Measurements from ENCODE around the gene DSCAML1. TPM values are rescaled to one million over a fixed set of nuclear protein-coding genes. Genes with fewer than 3 reads are reported as not detected.

DSCAML1 gene
- total RNA-seq, 1 donor from 2014 or later = 0.16 TPM

DNA sequence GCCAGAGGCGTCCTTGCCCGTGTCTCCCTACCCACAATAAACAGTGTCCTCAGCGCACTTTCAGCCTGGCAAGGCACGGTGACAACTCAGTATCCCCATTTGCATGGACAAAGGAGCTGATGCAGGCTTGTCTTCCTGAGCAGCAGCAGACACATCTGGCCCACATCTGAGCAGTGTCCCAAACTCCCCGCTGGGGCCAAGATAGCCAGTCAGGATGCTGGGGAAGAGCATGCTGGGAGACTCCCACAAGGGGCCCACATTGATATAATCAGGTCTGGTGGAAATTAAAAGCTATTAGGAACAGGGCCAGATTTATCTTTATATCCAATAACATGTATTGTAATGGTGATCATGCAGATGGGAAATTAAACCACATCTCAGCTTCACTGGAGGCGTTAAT, 24.7 kb downstream of the DSCAML1 start:
- Histone ChIP-seq H3K27ac (ENCODE audit: low read depth, low read length) (no peak overlapping the region), H3K79me2 (ENCODE audit: insufficient read depth, low read length) (no peaks in the 10 kb centered on the region), H3K9me3 (ENCODE audit: insufficient read depth, low read depth, low read length) (no peaks in the 10 kb centered on the region), H3K9ac (ENCODE audit: low read length) (no peak overlapping the region), H3K27me3 (ENCODE audit: insufficient read depth, low read length) (peaks cover 8% of the 10 kb centered on the region), H3K4me3 (ENCODE audit: insufficient read depth, low read depth, low read length) (no peak overlapping the region), H4K20me1 (ENCODE audit: insufficient read depth, low read length) (no peaks in the 10 kb centered on the region), H3K36me3 (ENCODE audit: insufficient read depth, low read length) (no peaks in the 10 kb centered on the region), H3K4me1 (ENCODE audit: insufficient read depth, low read length) (no peaks in the 10 kb centered on the region), H2AFZ (ENCODE audit: low read depth, low read length) (no peak overlapping the region), H3K4me2 (ENCODE audit: low read length) (no peak overlapping the region)
- FAIRE-seq = no peak
- TF ChIP-seq, protein P1, sequence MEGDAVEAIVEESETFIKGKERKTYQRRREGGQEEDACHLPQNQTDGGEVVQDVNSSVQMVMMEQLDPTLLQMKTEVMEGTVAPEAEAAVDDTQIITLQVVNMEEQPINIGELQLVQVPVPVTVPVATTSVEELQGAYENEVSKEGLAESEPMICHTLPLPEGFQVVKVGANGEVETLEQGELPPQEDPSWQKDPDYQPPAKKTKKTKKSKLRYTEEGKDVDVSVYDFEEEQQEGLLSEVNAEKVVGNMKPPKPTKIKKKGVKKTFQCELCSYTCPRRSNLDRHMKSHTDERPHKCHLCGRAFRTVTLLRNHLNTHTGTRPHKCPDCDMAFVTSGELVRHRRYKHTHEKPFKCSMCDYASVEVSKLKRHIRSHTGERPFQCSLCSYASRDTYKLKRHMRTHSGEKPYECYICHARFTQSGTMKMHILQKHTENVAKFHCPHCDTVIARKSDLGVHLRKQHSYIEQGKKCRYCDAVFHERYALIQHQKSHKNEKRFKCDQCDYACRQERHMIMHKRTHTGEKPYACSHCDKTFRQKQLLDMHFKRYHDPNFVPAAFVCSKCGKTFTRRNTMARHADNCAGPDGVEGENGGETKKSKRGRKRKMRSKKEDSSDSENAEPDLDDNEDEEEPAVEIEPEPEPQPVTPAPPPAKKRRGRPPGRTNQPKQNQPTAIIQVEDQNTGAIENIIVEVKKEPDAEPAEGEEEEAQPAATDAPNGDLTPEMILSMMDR (IDR thresholded peaks at IDR 0.05; ENCODE audit: insufficient read depth, low read depth, low read length) = no peak
- TF ChIP-seq EZH2 (IDR thresholded peaks at IDR 0.05; ENCODE audit: insufficient read depth, low read length) = no peak
- Mint-ChIP-seq H3K27me3 (ENCODE audit: low read depth, unreplicated experiment) (peaks cover 73% of the 10 kb centered on the region), H3K27ac (ENCODE audit: unreplicated experiment) (no peak overlapping the region), H3K4me3 (ENCODE audit: unreplicated experiment) (no peak overlapping the region), H3K4me1 (ENCODE audit: low read depth, unreplicated experiment) (no peaks in the 10 kb centered on the region), H3K36me3 (ENCODE audit: low read depth, unreplicated experiment) (no peaks in the 10 kb centered on the region), H3K9me3 (ENCODE audit: unreplicated experiment) (no peaks in the 10 kb centered on the region)
- no peak for DNase-seq (ENCODE audit: low read depth)

DNA sequence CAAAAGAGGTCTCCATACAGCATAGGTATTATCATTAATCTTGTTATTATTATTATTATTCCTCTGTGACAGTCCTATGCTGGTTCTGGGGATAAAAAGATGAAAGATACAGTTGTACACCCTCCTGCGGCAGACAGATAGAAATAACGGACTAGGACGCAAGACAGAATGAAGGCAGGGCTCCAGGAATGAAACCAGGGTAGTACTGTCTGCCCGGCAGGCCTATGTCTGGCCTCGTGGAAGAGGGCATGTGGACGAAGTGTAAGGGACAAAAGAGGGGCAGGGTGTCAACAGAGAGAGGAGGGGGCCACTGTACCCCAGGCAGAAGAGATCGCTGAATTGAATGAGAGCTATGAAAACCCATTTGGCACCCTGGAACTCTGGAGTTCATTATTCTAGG, 25.2 kb downstream of the DSCAML1 start:
- FAIRE-seq = no peak
- no peaks in the 10 kb centered on the region for H3K36me3 Mint-ChIP-seq (ENCODE audit: low read depth, unreplicated experiment)
- TF ChIP-seq, protein P1 (IDR thresholded peaks at IDR 0.05; ENCODE audit: insufficient read depth, low read depth, low read length) = no peak
- no peak for TF ChIP-seq EZH2 (IDR thresholded peaks at IDR 0.05; ENCODE audit: insufficient read depth, low read length)

DNA sequence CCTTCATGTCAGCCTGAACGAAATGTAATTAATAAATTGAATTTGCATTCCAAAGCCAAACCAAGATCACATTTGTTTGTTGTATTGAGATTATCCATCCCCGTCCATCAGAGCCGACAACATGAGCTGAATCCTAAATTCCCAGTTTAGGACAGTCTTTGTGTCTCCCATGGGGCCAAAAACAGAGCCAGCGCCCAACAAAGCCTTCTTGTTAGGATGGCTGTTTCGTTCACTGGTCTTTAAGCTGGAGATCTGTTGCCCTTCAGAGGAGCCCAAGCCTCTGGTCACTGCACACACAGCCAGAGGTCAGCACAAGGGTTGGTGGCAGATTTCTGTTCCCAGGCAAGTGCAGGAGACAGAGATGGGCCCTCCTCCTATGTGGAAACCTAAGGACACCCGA, 25.8 kb downstream of the DSCAML1 start:
- Histone ChIP-seq H3K79me2 (ENCODE audit: insufficient read depth, low read length) (no peaks in the 10 kb centered on the region), H3K27ac (ENCODE audit: low read depth, low read length) (no peak overlapping the region), H3K36me3 (ENCODE audit: insufficient read depth, low read length) (no peaks in the 10 kb centered on the region), H3K27me3 (ENCODE audit: insufficient read depth, low read length) (peaks cover 4% of the 10 kb centered on the region), H3K4me2 (ENCODE audit: low read length) (no peak overlapping the region), H2AFZ (ENCODE audit: low read depth, low read length) (no peak overlapping the region), H3K9me3 (ENCODE audit: insufficient read depth, low read depth, low read length) (no peaks in the 10 kb centered on the region), H3K4me3 (ENCODE audit: insufficient read depth, low read depth, low read length) (no peak overlapping the region), H3K9ac (ENCODE audit: low read length) (no peak overlapping the region), H4K20me1 (ENCODE audit: insufficient read depth, low read length) (no peaks in the 10 kb centered on the region), H3K4me1 (ENCODE audit: insufficient read depth, low read length) (no peaks in the 10 kb centered on the region)
- Mint-ChIP-seq H3K27me3 (ENCODE audit: low read depth, unreplicated experiment) (peaks cover 73% of the 10 kb centered on the region), H3K4me1 (ENCODE audit: low read depth, unreplicated experiment) (no peaks in the 10 kb centered on the region), H3K27ac (ENCODE audit: unreplicated experiment) (no peak overlapping the region), H3K36me3 (ENCODE audit: low read depth, unreplicated experiment) (no peaks in the 10 kb centered on the region), H3K9me3 (ENCODE audit: unreplicated experiment) (no peaks in the 10 kb centered on the region), H3K4me3 (ENCODE audit: unreplicated experiment) (no peak overlapping the region)
- FAIRE-seq (no peak), DNase-seq (ENCODE audit: low read depth) (no peak)
- no peak for TF ChIP-seq EZH2 (IDR thresholded peaks at IDR 0.05; ENCODE audit: insufficient read depth, low read length)
- TF ChIP-seq, protein P1 (IDR thresholded peaks at IDR 0.05; ENCODE audit: insufficient read depth, low read depth, low read length) = no peak

More for the DNA sequence above, 25.2 kb downstream of the DSCAML1 start:
- H3K79me2 ChIP-seq (ENCODE audit: insufficient read depth, low read length) = no peaks in the 10 kb centered on the region
- no peak overlapping the region for H3K4me3 ChIP-seq (ENCODE audit: insufficient read depth, low read depth, low read length)
- H3K4me1 ChIP-seq (ENCODE audit: insufficient read depth, low read length) = no peaks in the 10 kb centered on the region
- no peak for DNase-seq (ENCODE audit: low read depth)
- no peaks in the 10 kb centered on the region for H4K20me1 ChIP-seq (ENCODE audit: insufficient read depth, low read length)
- peaks cover 4% of the 10 kb centered on the region for H3K27me3 ChIP-seq (ENCODE audit: insufficient read depth, low read length)
- peaks cover 73% of the 10 kb centered on the region for H3K27me3 Mint-ChIP-seq (ENCODE audit: low read depth, unreplicated experiment)
- no peaks in the 10 kb centered on the region for H3K9me3 ChIP-seq (ENCODE audit: insufficient read depth, low read depth, low read length)
- no peaks in the 10 kb centered on the region for H3K4me1 Mint-ChIP-seq (ENCODE audit: low read depth, unreplicated experiment)
- H3K27ac Mint-ChIP-seq (ENCODE audit: unreplicated experiment) = no peak overlapping the region
- H2AFZ ChIP-seq (ENCODE audit: low read depth, low read length) = no peak overlapping the region
- no peak overlapping the region for H3K9ac ChIP-seq (ENCODE audit: low read length)
- H3K4me2 ChIP-seq (ENCODE audit: low read length) = no peak overlapping the region
- no peaks in the 10 kb centered on the region for H3K9me3 Mint-ChIP-seq (ENCODE audit: unreplicated experiment)
- H3K4me3 Mint-ChIP-seq (ENCODE audit: unreplicated experiment) = no peak overlapping the region
- H3K36me3 ChIP-seq (ENCODE audit: insufficient read depth, low read length) = no peaks in the 10 kb centered on the region
- H3K27ac ChIP-seq (ENCODE audit: low read depth, low read length) = no peak overlapping the region
